B cell (primary cell): ENCODE data around the gene SSBP3.

Experiments
- EZH2 ChIP-seq: IDR thresholded peaks from 2 replicates; pipeline ENCODE4 v1.6.1; 2012; ENCODE audit warnings: borderline replicate concordance, low read depth, mild to moderate bottlenecking, moderate library complexity, low read length; ENCODE audit not compliant: insufficient read depth, poor library complexity, severe bottlenecking
- TF ChIP-seq, protein P1 (sequence below): fragments of 200-600 bp; IDR thresholded peaks from one replicate; pipeline ENCODE4 v1.8.0; 2022; ENCODE audit warnings: antibody characterized with exemption, mild to moderate bottlenecking

DNA sequence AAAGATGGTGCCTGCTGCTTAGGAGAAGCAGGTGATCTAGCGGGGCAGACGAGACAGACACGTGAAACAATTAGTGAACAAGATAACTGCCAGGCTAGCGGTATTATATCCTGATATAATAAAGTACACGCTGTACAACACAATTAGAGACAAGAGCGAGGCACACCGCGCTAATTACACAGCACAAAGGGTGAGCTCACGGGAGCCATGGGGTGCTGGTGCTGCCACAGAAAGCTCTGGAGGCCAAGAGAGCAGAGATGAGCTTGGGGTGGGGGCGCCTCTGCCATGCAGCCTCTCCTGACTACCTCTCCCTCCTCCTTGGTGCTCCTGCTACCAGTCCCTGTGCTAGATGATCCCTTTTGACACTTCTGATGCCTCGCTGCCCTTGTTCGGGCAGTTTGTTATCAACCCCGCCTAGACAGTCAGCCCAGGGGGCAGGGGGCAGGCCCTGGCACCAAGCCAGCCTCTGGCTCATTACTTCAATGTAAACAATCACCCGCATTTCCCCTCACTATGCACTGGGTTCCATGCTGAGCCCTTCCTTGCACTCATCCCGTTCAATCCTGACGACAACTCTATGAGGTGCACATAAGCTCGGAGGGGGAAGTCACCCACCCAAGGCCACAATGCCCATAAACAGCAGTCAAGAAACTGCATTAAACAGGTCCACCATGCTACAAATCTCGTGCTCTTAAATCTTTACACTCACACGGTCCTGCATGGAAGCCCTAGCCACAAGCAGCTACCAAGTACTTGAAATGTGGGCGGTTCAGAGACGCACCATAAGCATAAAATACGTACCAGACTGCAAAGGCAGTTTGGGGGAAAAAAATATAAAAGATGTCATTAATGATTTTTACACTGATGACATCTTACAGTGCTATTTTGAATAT lies 103.0 kb downstream of the SSBP3 start:
- TF ChIP-seq, protein P1, sequence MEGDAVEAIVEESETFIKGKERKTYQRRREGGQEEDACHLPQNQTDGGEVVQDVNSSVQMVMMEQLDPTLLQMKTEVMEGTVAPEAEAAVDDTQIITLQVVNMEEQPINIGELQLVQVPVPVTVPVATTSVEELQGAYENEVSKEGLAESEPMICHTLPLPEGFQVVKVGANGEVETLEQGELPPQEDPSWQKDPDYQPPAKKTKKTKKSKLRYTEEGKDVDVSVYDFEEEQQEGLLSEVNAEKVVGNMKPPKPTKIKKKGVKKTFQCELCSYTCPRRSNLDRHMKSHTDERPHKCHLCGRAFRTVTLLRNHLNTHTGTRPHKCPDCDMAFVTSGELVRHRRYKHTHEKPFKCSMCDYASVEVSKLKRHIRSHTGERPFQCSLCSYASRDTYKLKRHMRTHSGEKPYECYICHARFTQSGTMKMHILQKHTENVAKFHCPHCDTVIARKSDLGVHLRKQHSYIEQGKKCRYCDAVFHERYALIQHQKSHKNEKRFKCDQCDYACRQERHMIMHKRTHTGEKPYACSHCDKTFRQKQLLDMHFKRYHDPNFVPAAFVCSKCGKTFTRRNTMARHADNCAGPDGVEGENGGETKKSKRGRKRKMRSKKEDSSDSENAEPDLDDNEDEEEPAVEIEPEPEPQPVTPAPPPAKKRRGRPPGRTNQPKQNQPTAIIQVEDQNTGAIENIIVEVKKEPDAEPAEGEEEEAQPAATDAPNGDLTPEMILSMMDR, result no peak
- TF ChIP-seq EZH2, result no peak
